GM19099 (cell line): ENCODE results near the gene CD8A.

Experiments used
- POLR2A ChIP-seq: IDR thresholded peaks from 3 replicates; pipeline ENCODE4 v1.6.1; 2011; ENCODE audit warnings: low read depth; ENCODE audit not compliant: insufficient read length; ENCODE audit errors: extremely low read depth

CD8A gene

DNA sequence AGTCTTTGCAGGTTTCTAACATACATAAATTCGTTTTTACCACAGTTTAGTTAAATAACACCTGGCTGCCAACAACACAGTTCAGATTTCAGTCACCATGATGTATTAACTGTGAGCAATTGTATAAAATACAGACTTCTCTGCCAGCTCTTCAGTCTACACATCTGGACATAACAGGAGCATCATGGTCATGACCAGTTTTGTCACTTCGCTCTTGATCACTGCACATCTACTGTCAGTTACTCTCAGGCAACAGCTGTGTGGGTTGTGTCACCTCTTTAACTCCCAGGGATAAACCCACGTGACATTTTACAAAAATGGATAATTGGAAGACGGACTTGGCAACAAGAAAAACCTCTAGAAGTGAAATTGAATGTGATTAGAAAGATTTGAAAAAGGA lies 30.3 kb downstream of the CD8A start:
- TF ChIP-seq POLR2A = no peak

DNA sequence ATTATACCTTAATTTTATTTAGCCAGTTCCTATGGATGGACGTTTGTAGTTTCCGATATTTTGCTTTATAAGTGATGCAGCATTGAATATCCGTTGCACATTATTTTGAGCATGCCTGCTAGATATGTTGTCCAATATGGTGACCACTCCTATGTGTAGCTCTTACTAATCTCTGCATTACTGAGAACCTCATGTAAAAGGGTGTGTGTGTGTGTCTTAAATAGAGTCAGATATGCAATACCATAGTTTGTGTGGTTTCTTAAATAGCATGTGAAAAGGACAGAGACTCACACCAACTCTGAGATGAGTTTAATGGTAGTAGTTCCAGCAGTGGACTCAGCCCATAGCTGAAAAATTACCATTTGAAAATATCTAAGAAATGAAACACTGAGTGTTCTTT lies 32.3 kb downstream of the CD8A start:
- no peak for TF ChIP-seq POLR2A

- no peak for TF ChIP-seq POLR2A
These were observed 37.1 kb downstream of the CD8A start for GRCh38 chr2:86753606-86754005.

DNA sequence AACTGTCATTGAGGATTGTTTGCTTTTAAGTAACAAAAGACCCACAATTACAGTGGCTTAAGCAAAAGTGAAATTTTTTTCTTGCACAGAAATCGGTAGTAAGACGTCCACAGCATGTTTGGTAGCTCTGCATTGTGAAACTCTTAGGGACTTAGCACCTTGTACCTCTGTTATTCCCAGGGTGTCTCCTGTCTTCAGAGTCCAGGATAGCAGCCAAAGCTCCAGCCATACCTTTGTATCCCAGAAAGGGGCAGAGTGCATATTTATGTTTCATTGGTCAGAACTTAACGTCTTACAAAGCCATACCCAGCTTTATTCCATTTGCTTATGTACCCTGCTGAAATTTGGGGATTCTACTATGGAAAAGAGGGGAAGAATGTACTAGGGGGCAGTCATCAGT lies 37.8 kb downstream of the CD8A start:
- no peak for TF ChIP-seq POLR2A

GRCh38 chr2:86751778-86752177 lies 38.9 kb downstream of the CD8A start:
- TF ChIP-seq POLR2A = no peak

DNA sequence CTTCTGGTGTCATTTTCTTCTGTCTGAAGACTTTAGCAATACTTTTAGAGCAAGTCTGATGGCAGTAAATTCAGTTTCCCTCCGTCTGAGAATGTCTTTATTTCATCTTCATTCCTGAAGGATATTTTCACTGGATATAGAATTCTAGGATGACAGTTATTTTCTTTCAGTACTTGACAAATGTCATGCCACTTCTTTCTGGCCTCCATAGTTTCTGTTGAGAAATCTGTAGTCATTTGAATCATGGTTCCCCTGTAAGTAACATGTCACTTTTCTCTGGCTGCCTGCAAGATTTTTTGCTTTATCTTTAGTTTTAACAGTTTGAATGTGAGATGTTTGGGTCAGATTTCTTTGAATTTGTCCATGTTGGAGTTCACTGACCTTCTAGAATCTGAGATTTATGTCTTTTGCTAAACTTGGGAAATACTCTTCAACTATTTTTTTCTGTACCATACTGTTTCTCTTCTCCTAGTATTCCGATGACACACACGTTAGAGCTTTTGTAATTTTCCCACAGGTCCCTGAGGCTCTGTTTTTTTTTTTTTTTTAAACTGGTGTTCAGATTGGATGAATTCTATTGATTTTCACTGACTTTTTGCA lies 40.4 kb downstream of the CD8A start:
- TF ChIP-seq POLR2A = no peak

GRCh38 chr2:86747711-86748639 lies 42.7 kb downstream of the CD8A start:
- TF ChIP-seq POLR2A = no peak

- no peak for TF ChIP-seq POLR2A
These were observed 43.8 kb downstream of the CD8A start for GRCh38 chr2:86746939-86747338.

DNA sequence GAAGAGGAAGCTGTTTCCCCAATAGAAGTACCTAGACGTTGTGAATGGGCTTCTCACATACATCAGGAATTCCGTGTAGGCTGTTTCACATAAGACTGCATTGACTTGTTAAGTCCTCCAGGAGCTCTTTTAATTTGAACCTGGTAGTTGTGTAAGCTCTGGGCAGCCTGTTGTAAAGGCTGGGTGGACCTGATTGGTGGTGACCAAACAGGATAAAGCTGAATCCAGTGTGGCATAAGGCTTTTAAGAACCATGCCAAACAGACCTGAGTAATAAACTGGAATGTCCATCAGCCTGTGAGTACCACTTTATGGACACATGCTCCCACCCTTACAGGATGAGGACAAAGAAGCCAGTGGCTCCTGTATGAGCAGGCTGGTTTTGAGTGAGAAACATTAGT lies 46.6 kb downstream of the CD8A start:
- no peak for TF ChIP-seq POLR2A
